WI38 (cell line): ENCODE data around the gene DLX3.

Source experiments
- H3K4me3 ChIP-seq: 2 replicates; pipeline ENCODE4 v1.5.1; 2011; ENCODE audit warnings: low read depth, mild to moderate bottlenecking, control low read depth, low read length
- CTCF ChIP-seq: IDR thresholded peaks from 2 replicates; pipeline ENCODE4 v1.5.1; 2012; ENCODE audit warnings: low read depth, mild to moderate bottlenecking, control low read depth, low read length

DLX3 gene

GRCh38 chr17:50027881-50028735, 33.1 kb upstream of the DLX3 start:
- no peak overlapping the region for H3K4me3 ChIP-seq

GRCh38 chr17:50027172-50027880, 32.3 kb upstream of the DLX3 start:
- peak overlapping the region; percentile 52 for H3K4me3 ChIP-seq
- TF ChIP-seq CTCF: no peak

More at GRCh38 chr17:50027881-50028735, 33.1 kb upstream of the DLX3 start:
- TF ChIP-seq CTCF: no peak

GRCh38 chr17:50026837-50027171, 31.8 kb upstream of the DLX3 start:
- H3K4me3 ChIP-seq: peak overlapping the region; percentile 52
- peak; percentile 87 for TF ChIP-seq CTCF

GRCh38 chr17:50026046-50026675, 31.1 kb upstream of the DLX3 start:
- H3K4me3 ChIP-seq: no peak overlapping the region
- TF ChIP-seq CTCF: no peak

GRCh38 chr17:50024808-50025207, 29.8 kb upstream of the DLX3 start:
- H3K4me3 ChIP-seq: no peak overlapping the region
- TF ChIP-seq CTCF: no peak

GRCh38 chr17:50023520-50023919, 28.5 kb upstream of the DLX3 start:
- H3K4me3 ChIP-seq: no peak overlapping the region
- TF ChIP-seq CTCF: no peak
